ENCODE measurements around the gene DOLPP1. TPM values are rescaled to one million over a fixed set of nuclear protein-coding genes. Genes with fewer than 3 reads are reported as not detected.

The DOLPP1 gene
- total RNA-seq, 1 experiment from 2014 or later, result 32.7 TPM

- TF ChIP-seq ZNF532 (CRISPR knock-in tag; IDR thresholded peaks at IDR 0.05; ENCODE audit: borderline replicate concordance) (no peak), ATF3 (CRISPR knock-in tag; conservative IDR thresholded peaks at IDR 0.05) (no peak), TP53 (CRISPR knock-in tag; IDR thresholded peaks at IDR 0.05) (no peak), ZNF138 (CRISPR knock-in tag; conservative IDR thresholded peaks at IDR 0.05) (no peak), ZMAT4 (CRISPR knock-in tag; IDR thresholded peaks at IDR 0.05) (no peak), CREB1 (CRISPR knock-in tag; IDR thresholded peaks at IDR 0.05) (no peak), MXD4 (CRISPR knock-in tag; IDR thresholded peaks at IDR 0.05; ENCODE audit: borderline replicate concordance) (no peak), NR3C1 (CRISPR knock-in tag; conservative IDR thresholded peaks at IDR 0.05; ENCODE audit: low read depth) (no peak)
Observed at GRCh38 chr9:129064499-129064908, 16.4 kb upstream of the DOLPP1 start (continued).

- H3K36me3 Mint-ChIP-seq, result peaks cover 31% of the 10 kb centered on the region
- POLR2A ChIA-PET, result no interaction called here
- TF ChIP-seq E2F5 (CRISPR knock-in tag; IDR thresholded peaks at IDR 0.05), result no peak
- no peak for TF ChIP-seq MLX (CRISPR knock-in tag; IDR thresholded peaks at IDR 0.05)
- TF ChIP-seq ZBTB43 (CRISPR knock-in tag; IDR thresholded peaks at IDR 0.05), result no peak
- no peak for TF ChIP-seq USF1 (CRISPR knock-in tag; IDR thresholded peaks at IDR 0.05)
- no peak for TF ChIP-seq HMGXB4 (CRISPR knock-in tag; IDR thresholded peaks at IDR 0.05)
- TF ChIP-seq NR3C1 (CRISPR knock-in tag; conservative IDR thresholded peaks at IDR 0.05; ENCODE audit: low read depth), result no peak
- no peaks in the 10 kb centered on the region for H3K27me3 Mint-ChIP-seq (ENCODE audit: low read depth)
- ATAC-seq (no peak), DNase-seq (ENCODE audit: low spot score) (no peak)
- peaks cover 27% of the 10 kb centered on the region for H3K4me1 Mint-ChIP-seq
- CTCF ChIA-PET, result interaction anchor here (1.5 kb wide), 1 partner anchor 40 kb away, joined by 5 read pairs; the partner anchor contains the start of gene SH3GLB2
- H3K27ac Mint-ChIP-seq, result no peak overlapping the region
- no peaks in the 10 kb centered on the region for H3K9me3 Mint-ChIP-seq
- H3K4me3 Mint-ChIP-seq, result no peak overlapping the region
Observed at GRCh38 chr9:129068110-129068509, 12.8 kb upstream of the DOLPP1 start.

Measured in WTC11 (cell line).